Measurements from ENCODE around the gene SH3PXD2B.
"Not testable (repeated sequence)": the region's sequence is repeated elsewhere in the genome, so short reads cannot be mapped to it uniquely, and the experiment has no call there.

Gene SH3PXD2B

DNA sequence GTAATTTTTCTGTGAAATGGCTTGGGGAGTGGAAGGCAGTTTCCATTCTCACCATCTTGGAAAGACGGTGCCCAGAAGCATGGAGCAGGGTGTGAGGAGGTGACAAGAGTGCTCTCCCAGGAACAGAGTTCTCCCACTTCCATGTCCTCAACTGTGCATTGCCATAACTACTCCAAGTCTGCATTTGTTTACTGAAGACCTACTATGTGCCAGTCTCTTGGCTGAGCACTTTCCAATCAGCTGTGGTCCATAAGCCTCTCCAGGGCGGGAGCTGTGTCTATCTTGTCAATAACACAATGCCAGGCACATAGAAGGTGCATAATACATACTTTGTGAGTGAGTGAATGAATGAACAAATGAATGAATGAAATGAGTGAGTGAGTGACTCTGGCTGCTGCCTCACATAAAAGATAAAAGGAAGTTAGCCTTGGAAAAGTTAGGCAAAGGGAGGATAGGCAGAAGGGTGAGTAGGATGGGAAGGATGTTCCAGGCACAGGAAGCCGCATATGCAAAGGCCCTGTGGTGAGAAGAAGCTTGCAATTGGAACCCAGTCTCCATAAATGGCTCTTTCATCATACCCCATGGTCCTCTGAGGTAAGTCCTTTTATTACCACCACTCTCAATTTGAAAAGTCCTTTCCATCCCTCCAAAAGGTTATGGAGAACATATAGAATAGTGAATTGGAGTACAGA, 31.3 kb upstream of the SH3PXD2B start:
- no peak for DNase-seq (ENCODE audit: low read depth in 3 of 3, low spot score in 1 of 3)

DNA sequence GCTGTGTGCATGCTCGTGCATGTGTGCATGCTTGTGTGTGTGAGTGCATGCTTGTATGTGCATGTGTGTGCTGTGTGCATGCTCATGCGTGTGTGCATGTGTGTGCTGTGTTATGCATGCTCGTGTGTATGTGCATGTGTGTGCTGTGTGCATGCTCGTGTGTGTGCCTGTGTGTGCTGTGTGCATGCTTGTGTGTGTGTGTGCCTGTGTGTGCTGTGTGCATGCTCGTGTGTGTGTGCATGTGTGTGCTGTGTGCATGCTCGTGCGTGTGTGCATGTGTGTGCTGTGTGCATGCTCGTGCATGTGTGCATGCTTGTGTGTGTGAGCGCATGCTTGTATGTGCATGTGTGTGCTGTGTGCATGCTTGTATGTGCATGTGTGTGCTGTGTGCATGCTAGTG, 30.3 kb upstream of the SH3PXD2B start:
- no peak for DNase-seq (ENCODE audit: low read depth in 3 of 3, low spot score in 1 of 3)

GRCh38 chr5:172482156-172483020, 28.1 kb upstream of the SH3PXD2B start:
- no peak for DNase-seq (ENCODE audit: low read depth in 3 of 3, low spot score in 1 of 3)

DNA sequence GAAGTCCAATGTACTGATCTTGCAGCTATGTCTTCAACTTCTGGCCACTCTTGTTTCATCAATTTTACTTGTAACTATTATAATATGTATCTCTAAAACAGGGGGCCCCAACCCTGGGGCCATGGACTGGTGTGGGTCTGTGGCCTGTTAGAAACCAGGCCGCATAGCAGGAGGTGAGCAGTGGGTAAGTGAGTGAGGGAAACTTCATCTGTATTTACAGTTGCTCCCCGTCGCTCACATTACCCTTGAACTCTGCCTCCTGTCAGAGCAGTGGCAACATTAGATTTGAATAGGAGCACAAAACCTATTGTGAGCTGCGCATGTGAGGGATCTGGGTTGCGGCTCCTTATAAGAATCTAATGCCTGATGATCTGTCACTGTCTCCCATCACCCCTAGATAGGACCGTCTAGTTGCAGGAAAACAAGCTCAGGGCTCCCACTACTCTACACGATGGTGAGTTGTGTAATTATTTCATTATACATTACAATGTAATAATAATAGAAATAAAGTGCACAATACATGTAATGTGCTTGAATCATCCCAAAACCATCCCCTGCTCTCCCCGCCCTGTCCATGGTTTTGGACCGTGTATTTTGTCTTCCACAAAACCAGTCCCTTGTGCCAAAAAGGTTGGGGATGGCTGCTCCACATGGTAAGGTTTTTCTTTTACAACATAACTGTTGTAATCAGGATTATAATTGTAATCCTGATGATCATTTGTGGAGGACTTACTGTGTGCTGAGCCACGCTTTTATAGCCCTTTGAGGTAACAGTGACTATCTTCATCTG, 26.9 kb upstream of the SH3PXD2B start:
- DNase-seq (ENCODE audit: low read depth in 3 of 3, low spot score in 1 of 3) = no peak

GRCh38 chr5:172479784-172480115, 25.4 kb upstream of the SH3PXD2B start:
- DNase-seq (ENCODE audit: low read depth in 3 of 3, low spot score in 1 of 3) = no peak

GRCh38 chr5:172479034-172479783, 24.9 kb upstream of the SH3PXD2B start:
- DNase-seq (ENCODE audit: low read depth in 3 of 3, low spot score in 1 of 3) = peak in 1 of 3 donors; percentile 18

GRCh38 chr5:172478695-172479033, 24.3 kb upstream of the SH3PXD2B start:
- not testable (repeated sequence) for DNase-seq (ENCODE audit: low read depth in 3 of 3, low spot score in 1 of 3)

GRCh38 chr5:172478256-172478655, 23.9 kb upstream of the SH3PXD2B start:
- no peak for DNase-seq (ENCODE audit: low read depth in 3 of 3, low spot score in 1 of 3)

GRCh38 chr5:172477466-172477865, 23.1 kb upstream of the SH3PXD2B start:
- DNase-seq (ENCODE audit: low read depth in 3 of 3, low spot score in 1 of 3) = no peak

- DNase-seq (ENCODE audit: low read depth in 3 of 3, low spot score in 1 of 3) = no peak
Measured at GRCh38 chr5:172474293-172474692, 20.0 kb upstream of the SH3PXD2B start.

- DNase-seq (ENCODE audit: low read depth in 3 of 3, low spot score in 1 of 3) = no peak
Measured at GRCh38 chr5:172473427-172473826, 19.1 kb upstream of the SH3PXD2B start.

- no peak for DNase-seq (ENCODE audit: low read depth in 3 of 3, low spot score in 1 of 3)
Measured at GRCh38 chr5:172469697-172470096, 15.4 kb upstream of the SH3PXD2B start.

DNA sequence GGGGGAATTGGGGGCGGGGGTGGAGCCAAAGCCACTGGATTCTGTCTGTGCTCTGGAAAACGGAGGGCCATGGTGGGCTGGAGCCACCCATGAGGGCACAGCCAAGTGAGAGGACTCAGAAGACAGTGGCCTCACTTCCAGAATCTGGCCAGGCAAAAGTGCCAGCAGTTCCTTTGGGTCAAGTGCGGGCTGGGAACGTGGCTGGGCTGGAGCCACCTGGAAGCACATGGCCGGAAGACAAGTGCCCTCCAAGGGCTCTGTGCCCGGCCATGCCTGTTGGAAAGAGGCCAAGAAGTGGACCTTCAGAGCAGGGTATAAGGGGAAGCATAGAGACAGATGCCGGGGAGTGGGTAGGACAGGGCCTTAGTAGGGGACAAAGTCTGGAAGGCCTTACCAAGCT, 11.7 kb upstream of the SH3PXD2B start:
- no peak for DNase-seq (ENCODE audit: low read depth in 3 of 3, low spot score in 1 of 3)

- no peak for DNase-seq (ENCODE audit: low read depth in 3 of 3, low spot score in 1 of 3)
Measured at GRCh38 chr5:172463031-172463430, 8.7 kb upstream of the SH3PXD2B start.

GRCh38 chr5:172459783-172460165, 5.4 kb upstream of the SH3PXD2B start:
- no peak for DNase-seq (ENCODE audit: low read depth in 3 of 3, low spot score in 1 of 3)

- no peak for DNase-seq (ENCODE audit: low read depth in 3 of 3, low spot score in 1 of 3)
Measured at GRCh38 chr5:172458976-172459782, 4.9 kb upstream of the SH3PXD2B start.

- no peak for DNase-seq (ENCODE audit: low read depth in 3 of 3, low spot score in 1 of 3)
Measured at GRCh38 chr5:172456076-172456722, 1.9 kb upstream of the SH3PXD2B start.

DNA sequence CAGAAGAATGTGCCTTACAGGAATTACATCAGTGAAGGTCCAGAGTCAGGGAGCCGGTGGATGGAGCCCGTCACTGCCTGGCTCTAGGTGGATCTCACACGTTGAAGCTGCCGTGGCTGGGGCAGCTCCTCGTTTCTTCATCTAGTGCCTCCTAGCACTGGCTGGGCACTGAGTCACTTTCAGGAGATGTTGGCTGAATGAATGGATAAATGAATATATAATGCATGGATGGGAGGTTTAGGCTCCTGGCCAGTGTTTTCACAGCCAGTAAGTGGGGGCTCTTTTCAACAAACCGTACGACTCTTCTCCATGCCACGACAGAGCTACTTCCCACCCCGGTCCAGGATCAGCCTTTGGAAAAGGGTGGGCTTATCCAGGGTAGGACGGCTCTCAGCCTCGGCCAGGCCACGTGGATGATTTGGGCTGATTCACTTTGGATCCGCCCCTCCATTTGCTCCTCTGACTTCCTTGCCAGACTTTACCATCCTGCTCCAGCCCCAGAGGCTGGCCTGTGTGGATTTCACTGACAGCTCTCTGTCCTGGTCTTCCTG, 1.3 kb upstream of the SH3PXD2B start:
- DNase-seq (ENCODE audit: low read depth in 3 of 3, low spot score in 1 of 3) = no peak

DNA sequence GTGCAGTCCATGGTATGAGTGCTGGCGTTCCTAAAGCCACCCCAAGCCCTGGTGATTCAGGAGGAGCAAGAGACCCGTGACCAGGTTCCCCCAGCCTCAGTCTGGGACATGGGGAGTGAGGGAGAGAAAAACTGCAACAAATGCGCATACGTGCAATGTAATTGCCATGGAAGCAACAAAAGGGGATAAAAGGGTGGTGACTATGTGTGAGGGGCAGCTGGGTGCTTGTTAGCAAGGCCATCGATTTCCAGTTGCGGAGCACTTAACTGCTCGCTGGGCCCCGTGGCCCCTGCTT, 709 bp upstream of the SH3PXD2B start:
- no peak for DNase-seq (ENCODE audit: low read depth in 3 of 3, low spot score in 1 of 3)

DNA sequence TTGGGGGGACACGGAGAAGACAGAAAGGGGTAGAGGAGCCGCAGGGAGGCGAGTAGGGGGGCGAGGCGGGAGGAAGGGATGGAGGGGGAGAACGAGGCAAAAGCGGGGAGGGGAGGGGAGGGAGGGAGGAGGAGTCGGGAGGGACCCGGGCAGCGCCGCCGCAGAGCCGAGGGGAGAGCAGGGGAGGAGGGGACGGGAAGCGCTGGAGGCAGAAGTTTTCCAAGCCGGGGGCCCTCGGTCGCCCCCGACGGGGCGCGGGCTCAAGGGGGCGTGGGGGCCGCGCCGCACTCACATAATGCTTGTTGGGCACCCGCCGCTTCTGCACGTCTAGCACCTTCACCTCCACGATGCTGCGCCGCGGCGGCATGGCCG, 353 bp downstream of the SH3PXD2B start:
- no peak for DNase-seq (ENCODE audit: low read depth in 3 of 3, low spot score in 1 of 3)
